Measurements from ENCODE around the gene CEBPZOS.

DNA sequence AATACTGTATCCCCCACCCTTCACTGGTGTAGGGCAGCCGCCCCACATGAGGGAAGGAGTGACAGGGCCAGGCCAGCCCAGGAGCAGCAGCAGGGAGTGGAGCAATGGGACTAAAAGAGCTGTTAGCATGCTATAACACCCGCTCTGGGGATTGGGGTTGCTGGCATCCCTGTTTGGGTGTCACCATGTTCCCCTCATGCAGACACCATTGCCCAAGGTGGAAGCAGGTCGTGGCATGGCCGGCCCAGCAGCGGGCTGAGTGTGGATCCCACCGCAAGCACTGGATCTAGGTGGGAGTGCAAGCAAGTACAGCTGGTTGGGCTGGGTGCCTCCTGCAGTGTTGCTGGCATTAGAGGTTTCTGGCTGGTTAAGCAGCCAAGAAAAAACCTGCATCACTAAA is 4.5 kb upstream of the CEBPZOS start:
- no peak for TF ChIP-seq FOXK2 (IDR thresholded peaks at IDR 0.05)
- TF ChIP-seq FOXA1 (IDR thresholded peaks at IDR 0.05): no peak
- TF ChIP-seq NFRKB (IDR thresholded peaks at IDR 0.05): no peak
- TF ChIP-seq FOXM1 (IDR thresholded peaks at IDR 0.05; ENCODE audit: borderline replicate concordance): no peak
- TF ChIP-seq TARDBP (IDR thresholded peaks at IDR 0.05): no peak
- TF ChIP-seq BHLHE40 (IDR thresholded peaks at IDR 0.05; ENCODE audit: borderline replicate concordance): no peak
- no peak for TF ChIP-seq SP1 (IDR thresholded peaks at IDR 0.05)

All from HEK293T (cell line).